Natural killer cell (primary cell): ENCODE data around the gene DNAL1. TPM values are rescaled to one million over a fixed set of nuclear protein-coding genes. Genes with fewer than 3 reads are reported as not detected.

ENCODE experiments used
- ATAC-seq, 3 donors: fragments of 150-1000 bp in 2 of 3; fragments of 200-7000 bp in 1 of 3; cut with Tn5 transposase; 1 replicate in 1 of 3; 2 replicates in 2 of 3; pipeline ENCODE4 v1.10.0; 2021; ENCODE audit warnings: mild to moderate bottlenecking in 2 of 3, moderate library complexity in 2 of 3
- DNase-seq, 2 donors: peaks; one replicate each; pipeline versions ENCODE4 v3.0.0 to v3.0.0-alpha.2; 2013 to 2021; ENCODE audit warnings: mixed read lengths in 1 of 2
- H3K27ac ChIP-seq: one replicate; pipeline ENCODE4 v1.5.1; 2013; ENCODE audit warnings: mild to moderate bottlenecking, low read length
- H3K27me3 ChIP-seq: one replicate; pipeline ENCODE4 v1.6.1; 2013; ENCODE audit warnings: low read length; ENCODE audit not compliant: control insufficient read depth, insufficient read depth
- H3K36me3 ChIP-seq: one replicate; pipeline ENCODE4 v1.6.1; 2013; ENCODE audit warnings: low read length; ENCODE audit not compliant: control insufficient read depth, insufficient read depth
- H3K4me1 ChIP-seq: one replicate; pipeline ENCODE4 v1.6.1; 2013; ENCODE audit warnings: low read length; ENCODE audit not compliant: control insufficient read depth, insufficient read depth
- H3K4me3 ChIP-seq: one replicate; pipeline ENCODE4 v1.5.1; 2013; ENCODE audit warnings: low read length
- H3K9me3 ChIP-seq: one replicate; pipeline ENCODE4 v1.6.1; 2013; ENCODE audit warnings: low read length; ENCODE audit not compliant: control insufficient read depth, insufficient read depth
- H3K27ac Mint-ChIP-seq, 2 donors: one replicate each; pipeline ENCODE4 v1.8.0; 2022; ENCODE audit warnings: mild to moderate bottlenecking in 2 of 2, mixed read lengths in 2 of 2, moderate library complexity in 1 of 2
- H3K27me3 Mint-ChIP-seq, 2 donors: one replicate each; pipeline ENCODE4 v1.8.0; 2022; ENCODE audit warnings: low read depth in 2 of 2, mixed read lengths in 2 of 2
- H3K36me3 Mint-ChIP-seq: one replicate; pipeline ENCODE4 v1.8.0; 2022; ENCODE audit warnings: mixed read lengths
- H3K4me1 Mint-ChIP-seq, 2 donors: one replicate each; pipeline ENCODE4 v1.8.0; 2022; ENCODE audit warnings: mixed read lengths in 2 of 2
- H3K4me3 Mint-ChIP-seq: one replicate; pipeline ENCODE4 v1.8.0; 2022; ENCODE audit warnings: mild to moderate bottlenecking, moderate library complexity, mixed read lengths
- H3K9me3 Mint-ChIP-seq, 2 donors: one replicate each; pipeline ENCODE4 v1.8.0; 2022; ENCODE audit warnings: mixed read lengths in 2 of 2
- WGBS: methylation state at CpG from one replicate; pipeline ENCODE4 v1.1.7; 2013; ENCODE audit warnings: missing lambda C conversion rate; ENCODE audit not compliant: insufficient coverage; 5-methylcytosine and 5-hydroxymethylcytosine counted together
- intact Hi-C: fragments of 100-400 bp; cut with micrococcal nuclease; formaldehyde crosslinking; loops from one replicate; pipeline ENCODE4 v1.14.2; 2022
- total RNA-seq, 4 donors: library from RNA; stranded (reverse); fragments of 120-200 nt in 1 of 4; gene quantifications; one replicate each; pipeline versions ENCODE4 v1.2.3 to v1.2.4, GENCODE V29; 2013 to 2022
- TF ChIP-seq, protein P1 (sequence below): fragments of 200-600 bp; IDR thresholded peaks from one replicate; pipeline ENCODE4 v1.8.0; 2022; ENCODE audit warnings: antibody characterized with exemption

DNAL1 gene
- total RNA-seq, 3 donors from 2014 or later (not counting 1 experiment from before 2014, with no cell fraction given) = 6.7 to 10.3 (median 10.1) TPM

DNA sequence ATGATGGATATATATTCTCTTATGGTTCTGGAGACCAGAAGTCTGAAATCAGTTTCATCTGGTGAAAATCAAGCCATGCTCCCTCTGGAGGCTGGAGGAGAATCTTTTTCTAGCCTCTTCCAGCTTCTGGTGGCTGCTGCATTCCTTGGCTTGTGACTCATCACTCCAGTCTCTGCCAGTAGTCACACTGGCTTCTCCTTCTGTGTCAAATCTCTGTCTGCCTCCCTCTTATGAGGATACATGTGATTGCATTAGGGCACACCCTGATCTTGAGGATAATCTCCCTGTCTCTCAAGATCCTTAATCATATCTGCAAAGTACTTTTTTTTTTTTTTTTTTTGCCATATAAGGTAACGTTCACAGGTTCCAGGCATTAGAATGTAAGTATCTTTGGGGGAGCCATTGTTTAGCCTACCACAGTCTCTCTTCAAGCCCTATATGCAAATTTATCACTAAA lies 17.7 kb downstream of the DNAL1 start:
- no peak overlapping the region for H3K27ac Mint-ChIP-seq
- no peaks in the 10 kb centered on the region for H3K4me1 ChIP-seq
- H3K9me3 Mint-ChIP-seq = no peaks in the 10 kb centered on the region
- no peak overlapping the region for H3K4me3 Mint-ChIP-seq
- ATAC-seq (no peak), DNase-seq (no peak)
- H3K9me3 ChIP-seq = no peaks in the 10 kb centered on the region
- WGBS = no CpG with 5 or more reads among the region's 1 CpG
- H3K27me3 ChIP-seq = no peaks in the 10 kb centered on the region
- TF ChIP-seq, protein P1, sequence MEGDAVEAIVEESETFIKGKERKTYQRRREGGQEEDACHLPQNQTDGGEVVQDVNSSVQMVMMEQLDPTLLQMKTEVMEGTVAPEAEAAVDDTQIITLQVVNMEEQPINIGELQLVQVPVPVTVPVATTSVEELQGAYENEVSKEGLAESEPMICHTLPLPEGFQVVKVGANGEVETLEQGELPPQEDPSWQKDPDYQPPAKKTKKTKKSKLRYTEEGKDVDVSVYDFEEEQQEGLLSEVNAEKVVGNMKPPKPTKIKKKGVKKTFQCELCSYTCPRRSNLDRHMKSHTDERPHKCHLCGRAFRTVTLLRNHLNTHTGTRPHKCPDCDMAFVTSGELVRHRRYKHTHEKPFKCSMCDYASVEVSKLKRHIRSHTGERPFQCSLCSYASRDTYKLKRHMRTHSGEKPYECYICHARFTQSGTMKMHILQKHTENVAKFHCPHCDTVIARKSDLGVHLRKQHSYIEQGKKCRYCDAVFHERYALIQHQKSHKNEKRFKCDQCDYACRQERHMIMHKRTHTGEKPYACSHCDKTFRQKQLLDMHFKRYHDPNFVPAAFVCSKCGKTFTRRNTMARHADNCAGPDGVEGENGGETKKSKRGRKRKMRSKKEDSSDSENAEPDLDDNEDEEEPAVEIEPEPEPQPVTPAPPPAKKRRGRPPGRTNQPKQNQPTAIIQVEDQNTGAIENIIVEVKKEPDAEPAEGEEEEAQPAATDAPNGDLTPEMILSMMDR = no peak
- no peak overlapping the region for H3K27ac ChIP-seq
- H3K36me3 Mint-ChIP-seq = no peaks in the 10 kb centered on the region
- no peak overlapping the region for H3K4me3 ChIP-seq
- intact Hi-C loops = no loop called here
- H3K36me3 ChIP-seq = peaks cover 7% of the 10 kb centered on the region
- no peaks in the 10 kb centered on the region for H3K27me3 Mint-ChIP-seq
- H3K4me1 Mint-ChIP-seq = no peaks in the 10 kb centered on the region

DNA sequence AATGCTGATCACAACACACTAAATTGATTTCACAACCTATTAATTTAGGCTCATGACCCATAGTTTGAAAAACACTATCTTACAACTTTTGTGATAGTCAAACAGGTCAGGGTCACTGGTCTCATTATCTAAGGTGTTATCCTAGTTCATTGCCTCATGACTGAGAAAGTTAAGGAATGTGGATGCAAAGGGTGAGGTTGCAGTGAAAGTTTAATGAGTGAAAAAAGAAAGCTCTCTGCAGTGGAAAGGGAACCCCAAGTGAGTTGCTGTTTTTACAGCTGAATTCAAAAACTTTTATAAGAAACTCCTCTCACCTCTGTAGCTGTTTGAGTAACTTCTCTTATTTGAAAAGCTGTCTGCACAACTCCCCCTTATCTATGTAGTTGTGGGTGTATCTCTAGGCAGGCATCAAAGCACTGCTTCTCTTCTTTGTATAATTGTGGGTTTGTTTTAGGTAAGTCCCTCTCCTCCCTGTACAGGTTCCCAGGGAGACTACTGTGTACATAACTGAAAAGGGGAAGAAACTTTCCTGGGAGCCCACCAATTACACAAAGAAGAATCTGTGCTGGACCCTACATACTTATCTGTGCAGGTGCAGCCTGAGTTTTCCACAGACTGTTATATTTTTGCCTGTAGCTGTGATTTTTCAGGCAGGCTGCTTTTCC lies 18.9 kb downstream of the DNAL1 start:
- no peaks in the 10 kb centered on the region for H3K36me3 Mint-ChIP-seq
- H3K9me3 ChIP-seq = no peaks in the 10 kb centered on the region
- no peak overlapping the region for H3K4me3 ChIP-seq
- no peak overlapping the region for H3K27ac ChIP-seq
- H3K27ac Mint-ChIP-seq = no peak overlapping the region
- no peaks in the 10 kb centered on the region for H3K27me3 ChIP-seq
- H3K4me1 ChIP-seq = no peaks in the 10 kb centered on the region
- no peaks in the 10 kb centered on the region for H3K4me1 Mint-ChIP-seq
- no peaks in the 10 kb centered on the region for H3K27me3 Mint-ChIP-seq
- H3K9me3 Mint-ChIP-seq = no peaks in the 10 kb centered on the region
- DNase-seq = no peak
- intact Hi-C loops = no loop called here
- TF ChIP-seq, protein P1 = no peak
- ATAC-seq = no peak
- peaks cover 7% of the 10 kb centered on the region for H3K36me3 ChIP-seq
- no peak overlapping the region for H3K4me3 Mint-ChIP-seq

DNA sequence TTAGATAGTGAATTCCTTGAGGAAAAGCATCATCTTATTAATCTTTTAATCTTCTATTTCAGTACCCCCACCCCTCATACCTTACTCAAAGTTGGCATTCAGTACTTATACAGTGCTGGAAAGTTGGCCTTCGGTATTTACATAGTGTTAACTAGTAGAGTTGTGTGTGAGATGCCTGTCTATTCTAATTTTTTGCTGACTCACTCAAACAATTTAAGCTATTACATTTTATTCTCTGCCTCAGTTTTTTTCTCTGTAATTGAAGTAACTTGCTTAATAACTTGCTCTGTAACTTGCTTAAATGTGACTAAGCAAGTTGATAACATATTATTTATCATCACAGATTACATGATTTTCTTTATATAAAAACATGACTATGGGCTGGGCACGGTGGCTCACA lies 20.3 kb downstream of the DNAL1 start:
- Mint-ChIP-seq H3K9me3 (no peaks in the 10 kb centered on the region), H3K4me3 (no peak overlapping the region), H3K36me3 (no peaks in the 10 kb centered on the region), H3K4me1 (no peaks in the 10 kb centered on the region), H3K27ac (no peak overlapping the region), H3K27me3 (no peaks in the 10 kb centered on the region)
- TF ChIP-seq, protein P1 = no peak
- no peak for DNase-seq
- Histone ChIP-seq H3K9me3 (no peaks in the 10 kb centered on the region), H3K36me3 (peaks cover 5% of the 10 kb centered on the region), H3K4me3 (no peak overlapping the region), H3K27me3 (no peaks in the 10 kb centered on the region), H3K27ac (no peak overlapping the region), H3K4me1 (no peaks in the 10 kb centered on the region)
- 100% methylated on average over 1 of the region's 2 CpGs for WGBS
- intact Hi-C loops = no loop called here
- ATAC-seq = no peak

DNA sequence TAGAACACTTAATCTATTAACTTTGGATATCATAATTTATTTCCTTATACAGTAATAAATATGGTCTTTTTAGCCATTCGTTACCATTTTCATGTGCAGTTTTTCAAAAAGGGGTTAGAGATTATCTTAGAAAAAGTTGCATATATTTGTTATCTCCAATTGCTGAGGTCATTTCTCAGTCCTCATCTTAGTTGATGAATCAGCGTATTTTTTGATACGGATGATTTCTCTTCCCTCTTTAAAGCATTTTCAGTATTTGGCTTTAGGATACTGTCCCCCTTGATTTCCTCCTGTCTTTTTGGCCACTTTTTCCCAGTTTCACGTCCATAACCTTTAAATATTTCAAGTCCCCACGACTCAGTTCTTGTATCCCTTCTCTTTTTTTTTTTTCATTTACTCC lies 21.8 kb downstream of the DNAL1 start:
- TF ChIP-seq, protein P1 = no peak
- Mint-ChIP-seq H3K4me3 (no peak overlapping the region), H3K27me3 (no peaks in the 10 kb centered on the region), H3K4me1 (no peaks in the 10 kb centered on the region), H3K27ac (no peak overlapping the region), H3K9me3 (no peaks in the 10 kb centered on the region), H3K36me3 (no peaks in the 10 kb centered on the region)
- Histone ChIP-seq H3K27ac (no peak overlapping the region), H3K4me1 (no peaks in the 10 kb centered on the region), H3K9me3 (no peaks in the 10 kb centered on the region), H3K4me3 (no peak overlapping the region), H3K36me3 (peaks cover 3% of the 10 kb centered on the region), H3K27me3 (no peaks in the 10 kb centered on the region)
- ATAC-seq (no peak), DNase-seq (no peak)
- WGBS = 91% methylated on average over 4 of the region's 5 CpGs
- intact Hi-C loops = no loop called here
